ENCODE data around the gene OR52E6. TPM values are rescaled to one million over a fixed set of nuclear protein-coding genes. Genes with fewer than 3 reads are reported as not detected.

Gene OR52E6
- total and polyA plus RNA-seq, 8 donors: not detected

DNA sequence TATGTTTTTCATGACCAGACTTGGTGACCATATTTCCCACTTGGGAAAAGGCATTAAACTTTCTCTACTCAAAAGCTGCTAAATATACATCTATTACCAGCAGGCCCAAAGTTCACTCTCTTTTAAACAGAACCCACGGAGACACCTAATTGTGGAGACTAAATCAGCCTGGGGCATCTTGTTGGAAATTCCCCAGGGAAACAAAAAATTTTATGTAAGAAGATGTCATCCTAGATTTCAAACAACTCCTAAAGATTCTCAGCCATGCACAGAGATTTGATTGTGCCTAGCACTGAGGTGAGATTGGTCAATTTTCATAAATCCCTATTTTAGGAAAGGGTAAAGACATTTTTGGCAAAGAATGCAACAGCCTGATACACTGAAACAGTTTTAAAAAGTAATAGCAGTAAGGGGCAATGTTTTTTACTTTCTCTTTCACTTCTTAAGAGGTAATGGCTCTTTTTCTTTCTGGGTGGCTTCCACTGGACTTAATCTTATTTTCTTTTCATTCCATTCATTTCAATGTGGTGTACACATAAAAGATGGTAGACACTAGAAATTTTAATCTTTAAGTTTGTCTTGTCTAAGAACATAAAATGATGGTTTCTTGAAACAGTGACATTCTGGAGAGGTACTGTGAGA is 23.3 kb downstream of the OR52E6 start:
- Histone ChIP-seq H3K27ac (no peak overlapping the region), H3K4me1 (peaks cover 0 to 7% of the 10 kb centered on the region in 2 donors), H3K9me3 (no peaks in the 10 kb centered on the region), H3K4me3 (no peak overlapping the region), H3K27me3 (no peaks in the 10 kb centered on the region), H3K36me3 (no peaks in the 10 kb centered on the region)
- DNase-seq: no peak
- ATAC-seq: peak; percentile 25
- TF ChIP-seq, protein P1, sequence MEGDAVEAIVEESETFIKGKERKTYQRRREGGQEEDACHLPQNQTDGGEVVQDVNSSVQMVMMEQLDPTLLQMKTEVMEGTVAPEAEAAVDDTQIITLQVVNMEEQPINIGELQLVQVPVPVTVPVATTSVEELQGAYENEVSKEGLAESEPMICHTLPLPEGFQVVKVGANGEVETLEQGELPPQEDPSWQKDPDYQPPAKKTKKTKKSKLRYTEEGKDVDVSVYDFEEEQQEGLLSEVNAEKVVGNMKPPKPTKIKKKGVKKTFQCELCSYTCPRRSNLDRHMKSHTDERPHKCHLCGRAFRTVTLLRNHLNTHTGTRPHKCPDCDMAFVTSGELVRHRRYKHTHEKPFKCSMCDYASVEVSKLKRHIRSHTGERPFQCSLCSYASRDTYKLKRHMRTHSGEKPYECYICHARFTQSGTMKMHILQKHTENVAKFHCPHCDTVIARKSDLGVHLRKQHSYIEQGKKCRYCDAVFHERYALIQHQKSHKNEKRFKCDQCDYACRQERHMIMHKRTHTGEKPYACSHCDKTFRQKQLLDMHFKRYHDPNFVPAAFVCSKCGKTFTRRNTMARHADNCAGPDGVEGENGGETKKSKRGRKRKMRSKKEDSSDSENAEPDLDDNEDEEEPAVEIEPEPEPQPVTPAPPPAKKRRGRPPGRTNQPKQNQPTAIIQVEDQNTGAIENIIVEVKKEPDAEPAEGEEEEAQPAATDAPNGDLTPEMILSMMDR (IDR thresholded peaks at IDR 0.05): no peak
- intact Hi-C loops (cut with DNase I): no loop called here

GRCh38 chr11:5815534-5815933 is 26.2 kb downstream of the OR52E6 start:
- no peaks in the 10 kb centered on the region for H3K27me3 ChIP-seq
- H3K9me3 ChIP-seq: no peaks in the 10 kb centered on the region
- no peak for ATAC-seq
- no peak for DNase-seq
- intact Hi-C loops (cut with DNase I): no loop called here
- H3K4me3 ChIP-seq: no peak overlapping the region
- TF ChIP-seq, protein P1 (IDR thresholded peaks at IDR 0.05): no peak
- peak overlapping the region in 1 of 2 donors; percentile 20 for H3K27ac ChIP-seq
- H3K36me3 ChIP-seq: no peaks in the 10 kb centered on the region
- H3K4me1 ChIP-seq: peaks cover 0 to 7% of the 10 kb centered on the region in 2 donors

DNA sequence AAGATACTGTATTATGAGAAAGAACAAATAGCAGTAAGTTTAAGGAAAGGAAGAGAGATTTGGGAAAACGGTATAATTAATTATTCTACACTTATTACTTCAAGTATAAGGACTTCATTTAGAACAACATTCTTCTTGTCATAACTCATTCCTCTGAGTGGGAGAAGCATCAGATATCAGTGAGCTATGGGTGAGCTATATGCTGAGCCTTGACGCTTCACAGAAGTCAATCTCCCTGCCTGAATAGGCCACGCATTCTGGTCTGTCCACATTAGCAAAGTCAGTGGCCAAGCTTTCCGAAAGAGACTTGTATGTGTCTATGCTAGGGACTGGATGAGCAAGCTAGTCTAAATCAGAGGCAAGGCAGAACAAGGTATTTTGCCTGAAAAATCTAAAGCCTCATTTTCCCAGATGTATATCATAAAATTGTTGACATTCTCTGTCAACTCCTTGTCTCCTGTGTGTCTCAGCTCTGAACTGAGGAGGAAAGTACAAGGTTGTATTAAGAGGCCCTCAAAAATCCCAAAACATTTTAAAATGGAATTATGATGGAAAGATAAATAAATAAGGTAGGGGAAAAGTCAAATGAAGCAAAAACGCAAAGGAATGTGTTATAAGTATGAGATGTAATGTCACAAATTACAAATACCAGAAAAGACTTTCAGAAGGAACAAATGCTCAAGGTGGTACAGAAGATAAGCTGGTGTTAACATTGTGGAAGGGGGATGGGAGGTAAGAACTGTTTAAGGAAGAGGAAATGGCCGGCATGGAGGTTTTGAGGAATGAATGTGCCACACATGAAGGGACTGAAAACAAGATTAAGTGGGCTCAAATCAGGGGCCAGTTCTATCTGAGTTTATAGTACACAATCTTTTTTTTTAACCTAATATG is 31.5 kb downstream of the OR52E6 start:
- ATAC-seq: no peak
- TF ChIP-seq, protein P1 (IDR thresholded peaks at IDR 0.05): no peak
- H3K27ac ChIP-seq: no peak overlapping the region
- no peaks in the 10 kb centered on the region for H3K36me3 ChIP-seq
- no peak for DNase-seq
- intact Hi-C loops (cut with DNase I): loop anchor here in 1 of 2 donors (5.0 kb wide), 1 partner anchor 333 kb away; no protein-coding TSS in a partner anchor
- peaks cover 0 to 13% of the 10 kb centered on the region in 2 donors for H3K4me1 ChIP-seq
- H3K4me3 ChIP-seq: no peak overlapping the region
- no peaks in the 10 kb centered on the region for H3K27me3 ChIP-seq
- H3K9me3 ChIP-seq: no peaks in the 10 kb centered on the region

DNA sequence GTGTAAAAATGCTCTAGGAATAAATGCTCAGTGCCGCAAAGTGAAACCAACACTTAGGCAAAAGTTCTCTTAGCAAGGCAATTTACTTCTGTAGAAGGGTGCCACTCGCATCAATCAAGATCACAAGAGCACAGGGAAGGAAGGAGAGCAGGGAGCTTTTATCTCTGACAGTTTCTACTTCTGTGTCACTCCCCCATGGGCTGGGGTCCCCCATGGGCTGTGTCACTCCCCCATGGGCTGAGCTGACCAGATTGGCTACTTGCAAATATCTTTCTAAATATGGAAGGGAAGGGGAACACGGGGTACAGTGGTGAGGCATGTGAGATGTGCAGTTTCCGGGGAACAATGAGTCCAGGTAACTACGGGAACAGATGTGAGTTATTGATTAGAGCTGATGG is 32.6 kb downstream of the OR52E6 start:
- DNase-seq: peak in 1 of 4 donors; percentile 26
- intact Hi-C loops (cut with DNase I): loop anchor here in 1 of 2 donors (5.0 kb wide), 1 partner anchor 332 kb away; no protein-coding TSS in a partner anchor
- H3K9me3 ChIP-seq: peaks cover 0 to under 1% of the 10 kb centered on the region in 2 donors
- peaks cover 0 to 13% of the 10 kb centered on the region in 2 donors for H3K4me1 ChIP-seq
- H3K27ac ChIP-seq: no peak overlapping the region
- ATAC-seq: peak; percentile 71
- no peaks in the 10 kb centered on the region for H3K27me3 ChIP-seq
- no peaks in the 10 kb centered on the region for H3K36me3 ChIP-seq
- TF ChIP-seq, protein P1 (IDR thresholded peaks at IDR 0.05): no peak
- H3K4me3 ChIP-seq: peak overlapping the region; percentile 35 to 51

All from left lung (tissue), 10 donors.